ENCODE measurements around the gene MBNL1. TPM values are rescaled to one million over a fixed set of nuclear protein-coding genes. Genes with fewer than 3 reads are reported as not detected.
A peak's percentile ranks its signal among the peaks of the same experiment; 100 is the strongest.

MBNL1 gene
- polyA plus RNA-seq, 1 donor from 2014 or later, result 12.7 TPM

GRCh38 chr3:152305075-152305474 lies 36.3 kb downstream of the MBNL1 start:
- no peak overlapping the region for H2AFZ ChIP-seq (ENCODE audit: low read depth, low read length)
- H3K9me3 ChIP-seq (ENCODE audit: low read length), result no peaks in the 10 kb centered on the region
- peaks cover 31% of the 10 kb centered on the region for H3K79me2 ChIP-seq (replicated peaks; ENCODE audit: insufficient read depth, low read length)
- no peak overlapping the region for H3K9ac ChIP-seq (ENCODE audit: low read length)
- H3K4me2 ChIP-seq (ENCODE audit: low read length), result no peak overlapping the region
- H4K20me1 ChIP-seq (ENCODE audit: insufficient read depth), result no peaks in the 10 kb centered on the region
- peak overlapping the region; percentile 34 for H3K4me3 ChIP-seq (ENCODE audit: low read length)
- peak overlapping the region; percentile 22 for H3K27ac ChIP-seq (ENCODE audit: low read length)
- TF ChIP-seq MXI1 (conservative IDR thresholded peaks at IDR 0.05; ENCODE audit: poor library complexity, severe bottlenecking) (no peak), SMC3 (conservative IDR thresholded peaks at IDR 0.05; ENCODE audit: poor library complexity) (no peak), REST (IDR thresholded peaks at IDR 0.05; ENCODE audit: borderline replicate concordance) (no peak), RAD21 (conservative IDR thresholded peaks at IDR 0.05) (no peak), CTCF (IDR thresholded peaks at IDR 0.05; ENCODE audit: poor library complexity, severe bottlenecking) (no peak), POLR2AphosphoS5 (IDR thresholded peaks at IDR 0.05) (no peak), EZH2 (IDR thresholded peaks at IDR 0.05; ENCODE audit: borderline replicate concordance, insufficient read depth, low read length, poor library complexity, severe bottlenecking) (no peak), EP300 (conservative IDR thresholded peaks at IDR 0.05; ENCODE audit: poor library complexity, severe bottlenecking) (peak; percentile 14)
- no peaks in the 10 kb centered on the region for H3K9me2 ChIP-seq (ENCODE audit: insufficient read depth, low read length)
- H3K36me3 ChIP-seq (ENCODE audit: insufficient read depth, low read length), result no peaks in the 10 kb centered on the region
- H3K27me3 ChIP-seq (ENCODE audit: insufficient read depth, low read depth, low read length), result no peaks in the 10 kb centered on the region
- no peaks in the 10 kb centered on the region for H3F3A ChIP-seq (ENCODE audit: insufficient read depth, low read length, poor library complexity, severe bottlenecking)

GRCh38 chr3:152307829-152308474 lies 39.2 kb downstream of the MBNL1 start:
- Histone ChIP-seq H3K9me2 (ENCODE audit: insufficient read depth, low read length) (no peaks in the 10 kb centered on the region), H3K4me3 (ENCODE audit: low read length) (no peak overlapping the region), H3K9ac (ENCODE audit: low read length) (no peak overlapping the region), H3K36me3 (ENCODE audit: insufficient read depth, low read length) (no peaks in the 10 kb centered on the region), H3K27ac (ENCODE audit: low read length) (no peak overlapping the region), H3K79me2 (replicated peaks; ENCODE audit: insufficient read depth, low read length) (peaks cover 10% of the 10 kb centered on the region), H3K9me3 (ENCODE audit: low read length) (no peaks in the 10 kb centered on the region), H4K20me1 (ENCODE audit: insufficient read depth) (no peaks in the 10 kb centered on the region), H3F3A (ENCODE audit: insufficient read depth, low read length, poor library complexity, severe bottlenecking) (no peaks in the 10 kb centered on the region), H3K4me2 (ENCODE audit: low read length) (no peak overlapping the region), H2AFZ (ENCODE audit: low read depth, low read length) (no peak overlapping the region), H3K27me3 (ENCODE audit: insufficient read depth, low read depth, low read length) (no peaks in the 10 kb centered on the region)
- TF ChIP-seq REST (IDR thresholded peaks at IDR 0.05; ENCODE audit: borderline replicate concordance) (no peak), SMC3 (conservative IDR thresholded peaks at IDR 0.05; ENCODE audit: poor library complexity) (no peak), CTCF (IDR thresholded peaks at IDR 0.05; ENCODE audit: poor library complexity, severe bottlenecking) (no peak), MXI1 (conservative IDR thresholded peaks at IDR 0.05; ENCODE audit: poor library complexity, severe bottlenecking) (no peak), POLR2AphosphoS5 (IDR thresholded peaks at IDR 0.05) (no peak), RAD21 (conservative IDR thresholded peaks at IDR 0.05) (no peak), EZH2 (IDR thresholded peaks at IDR 0.05; ENCODE audit: borderline replicate concordance, insufficient read depth, low read length, poor library complexity, severe bottlenecking) (no peak), TAF1 (IDR thresholded peaks at IDR 0.05; ENCODE audit: low read depth) (no peak), EP300 (conservative IDR thresholded peaks at IDR 0.05; ENCODE audit: poor library complexity, severe bottlenecking) (no peak)

All from neural cell (in vitro differentiated cells).